CD8-positive, alpha-beta memory T cell (primary cell): Measurements from ENCODE around the gene BTN2A1. TPM values are rescaled to one million over a fixed set of nuclear protein-coding genes. Genes with fewer than 3 reads are reported as not detected.

Source experiments
- CTCF ChIA-PET: fragments of 350-600 bp; sonication (Branson Sonifier 250); formaldehyde crosslinking; loops from one replicate; lab custom pipeline; 2021; ENCODE audit warnings: antibody characterized with exemption; lab: Charles Lee
- POLR2A ChIA-PET: fragments of 350-600 bp; sonication (Branson Sonifier 250); formaldehyde crosslinking; loops from one replicate; lab custom pipeline; 2021; ENCODE audit warnings: antibody characterized with exemption; lab: Charles Lee
- DNase-seq, 5 donors: peaks; one replicate each; pipeline versions ENCODE4 v3.0.0 to v3.0.0-alpha.2; 2020 to 2022; ENCODE audit warnings: mixed read lengths in 1 of 5
- H3K27ac ChIP-seq: one replicate; pipeline ENCODE4 v1.7.0; 2013; ENCODE audit warnings: low read depth, mild to moderate bottlenecking, low read length, moderate library complexity
- H3K27me3 ChIP-seq: 2 replicates; pipeline ENCODE4 v1.7.0; 2013; ENCODE audit warnings: low read length, mild to moderate bottlenecking; ENCODE audit not compliant: insufficient read depth, poor library complexity, severe bottlenecking
- H3K36me3 ChIP-seq: 2 replicates; pipeline ENCODE4 v1.7.0; 2013; ENCODE audit warnings: mild to moderate bottlenecking, low read length, moderate library complexity; ENCODE audit not compliant: insufficient read depth
- H3K4me1 ChIP-seq: 2 replicates; pipeline ENCODE4 v1.7.0; 2013; ENCODE audit warnings: mild to moderate bottlenecking, low read length, moderate library complexity; ENCODE audit not compliant: insufficient read depth
- H3K4me3 ChIP-seq: 2 replicates; pipeline ENCODE4 v1.7.0; 2013; ENCODE audit warnings: mild to moderate bottlenecking, low read length
- H3K9me3 ChIP-seq: 2 replicates; pipeline ENCODE4 v1.7.0; 2013; ENCODE audit warnings: mild to moderate bottlenecking, low read length
- H3K27ac Mint-ChIP-seq, 8 donors: one replicate each; pipeline ENCODE4 v1.8.0; 2020 to 2021; ENCODE audit warnings: mixed read lengths in 8 of 8, mild to moderate bottlenecking in 6 of 8, inconsistent platforms in 3 of 8, moderate library complexity in 3 of 8
- H3K27me3 Mint-ChIP-seq, 2 donors: one replicate each; pipeline ENCODE4 v1.8.0; 2020 to 2021; ENCODE audit warnings: mixed read lengths in 2 of 2, mild to moderate bottlenecking in 1 of 2, moderate library complexity in 1 of 2
- H3K36me3 Mint-ChIP-seq, 3 donors: one replicate each; pipeline ENCODE4 v1.8.0; 2020 to 2021; ENCODE audit warnings: mixed read lengths in 3 of 3, inconsistent platforms in 1 of 3, mild to moderate bottlenecking in 1 of 3
- H3K4me1 Mint-ChIP-seq, 3 donors: one replicate each; pipeline ENCODE4 v1.8.0; 2020 to 2021; ENCODE audit warnings: mixed read lengths in 3 of 3, inconsistent platforms in 1 of 3, mild to moderate bottlenecking in 1 of 3
- H3K4me3 Mint-ChIP-seq, 7 donors: one replicate each; pipeline ENCODE4 v1.8.0; 2020 to 2021; ENCODE audit warnings: mixed read lengths in 7 of 7, mild to moderate bottlenecking in 6 of 7, moderate library complexity in 4 of 7, inconsistent platforms in 2 of 7
- H3K9me3 Mint-ChIP-seq, 5 donors: one replicate each; pipeline ENCODE4 v1.8.0; 2020 to 2022; ENCODE audit warnings: mixed read lengths in 5 of 5, mild to moderate bottlenecking in 3 of 5, moderate library complexity in 2 of 5, inconsistent platforms in 1 of 5
- polyA plus RNA-seq: library from polyadenylated mRNA; unstranded; fragments of 300-500 nt; fragmentation: Illumina TruSeq; gene quantifications from one replicate; pipeline ENCODE4 v1.2.3, GENCODE V29; 2021
- total RNA-seq, 2 experiments: library from RNA; stranded (reverse); gene quantifications; one replicate each; pipeline ENCODE4 v1.2.3, GENCODE V29; 2021

Gene BTN2A1
- total and polyA plus RNA-seq, 3 experiments from 2014 or later: 14.4 to 26.4 (median 24.0) TPM

- H3K4me1 Mint-ChIP-seq: peaks cover 38 to 51% (median 46%) of the 10 kb centered on the region in 3 donors
- Histone ChIP-seq H3K36me3 (no peaks in the 10 kb centered on the region), H3K4me1 (peaks cover 50% of the 10 kb centered on the region), H3K9me3 (no peaks in the 10 kb centered on the region), H3K4me3 (no peak overlapping the region), H3K27ac (peak overlapping the region; percentile 33), H3K27me3 (no peaks in the 10 kb centered on the region)
- H3K4me3 Mint-ChIP-seq: peak overlapping the region in 2 of 7 donors; percentile 33 to 41
- ChIA-PET CTCF (interaction anchor here (1.5 kb wide), 1 partner anchor 136 kb away, joined by 6 read pairs; no protein-coding TSS in a partner anchor), POLR2A (no interaction called here)
- H3K27ac Mint-ChIP-seq: peak overlapping the region in 7 of 8 donors; percentile 5 to 91 (median 61)
- no peaks in the 10 kb centered on the region for H3K27me3 Mint-ChIP-seq
- H3K9me3 Mint-ChIP-seq: no peaks in the 10 kb centered on the region
- DNase-seq: no peak
- peaks cover 0 to 7% (median 2%) of the 10 kb centered on the region in 3 donors for H3K36me3 Mint-ChIP-seq
These were observed 19.7 kb downstream of the BTN2A1 start for GRCh38 chr6:26477426-26477825.

- H3K27ac ChIP-seq: peak overlapping the region; percentile 33
- peaks cover 41% of the 10 kb centered on the region for H3K4me1 ChIP-seq
- no peaks in the 10 kb centered on the region for H3K27me3 Mint-ChIP-seq
- peak overlapping the region in 5 of 8 donors; percentile 14 to 71 (median 64) for H3K27ac Mint-ChIP-seq
- H3K4me3 Mint-ChIP-seq: no peak overlapping the region
- CTCF ChIA-PET: interaction anchor here (1.4 kb wide), 1 partner anchor 133 kb away, joined by 4 read pairs; no protein-coding TSS in a partner anchor
- DNase-seq: no peak
- H3K4me3 ChIP-seq: no peak overlapping the region
- H3K9me3 ChIP-seq: no peaks in the 10 kb centered on the region
- peaks cover 29 to 41% (median 37%) of the 10 kb centered on the region in 3 donors for H3K4me1 Mint-ChIP-seq
- no peaks in the 10 kb centered on the region for H3K36me3 ChIP-seq
- no peaks in the 10 kb centered on the region for H3K9me3 Mint-ChIP-seq
- no peaks in the 10 kb centered on the region for H3K27me3 ChIP-seq
- POLR2A ChIA-PET: no interaction called here
- H3K36me3 Mint-ChIP-seq: peaks cover 0 to 7% (median 2%) of the 10 kb centered on the region in 3 donors
These were observed 20.6 kb downstream of the BTN2A1 start for GRCh38 chr6:26478100-26478984.

GRCh38 chr6:26478985-26479278, 21.2 kb downstream of the BTN2A1 start:
- no peak overlapping the region for H3K27ac Mint-ChIP-seq
- no peak for DNase-seq
- no peaks in the 10 kb centered on the region for H3K9me3 ChIP-seq
- peaks cover 39% of the 10 kb centered on the region for H3K4me1 ChIP-seq
- peaks cover 0 to 5% (median 2%) of the 10 kb centered on the region in 3 donors for H3K36me3 Mint-ChIP-seq
- H3K4me1 Mint-ChIP-seq: peaks cover 25 to 38% (median 32%) of the 10 kb centered on the region in 3 donors
- no peak overlapping the region for H3K27ac ChIP-seq
- no peak overlapping the region for H3K4me3 Mint-ChIP-seq
- no peak overlapping the region for H3K4me3 ChIP-seq
- ChIA-PET CTCF (interaction anchor here (1.4 kb wide), 1 partner anchor 134 kb away, joined by 4 read pairs; no protein-coding TSS in a partner anchor), POLR2A (no interaction called here)
- no peaks in the 10 kb centered on the region for H3K36me3 ChIP-seq
- no peaks in the 10 kb centered on the region for H3K27me3 ChIP-seq
- H3K9me3 Mint-ChIP-seq: no peaks in the 10 kb centered on the region
- no peaks in the 10 kb centered on the region for H3K27me3 Mint-ChIP-seq

GRCh38 chr6:26482338-26482737, 24.6 kb downstream of the BTN2A1 start:
- Mint-ChIP-seq H3K4me1 (peaks cover 0 to 8% (median 1%) of the 10 kb centered on the region in 3 donors), H3K4me3 (no peak overlapping the region), H3K27me3 (no peaks in the 10 kb centered on the region), H3K36me3 (peaks cover 0 to 16% (median 2%) of the 10 kb centered on the region in 3 donors), H3K27ac (no peak overlapping the region), H3K9me3 (peaks cover 0 to 9% (median 3%) of the 10 kb centered on the region in 5 donors)
- Histone ChIP-seq H3K9me3 (peaks cover 2% of the 10 kb centered on the region), H3K27ac (no peak overlapping the region), H3K36me3 (no peaks in the 10 kb centered on the region), H3K27me3 (no peaks in the 10 kb centered on the region), H3K4me3 (no peak overlapping the region), H3K4me1 (peaks cover 10% of the 10 kb centered on the region)
- DNase-seq: no peak
- POLR2A ChIA-PET: no interaction called here
- CTCF ChIA-PET: interaction anchor here (1.1 to 1.6 kb wide), 2 partner anchors 21 to 141 kb away, joined by 3 read pairs; no protein-coding TSS in a partner anchor

- peaks cover 6% of the 10 kb centered on the region for H3K9me3 ChIP-seq
These were observed 26.0 kb downstream of the BTN2A1 start for GRCh38 chr6:26483727-26484126.

GRCh38 chr6:26484161-26484560, 26.4 kb downstream of the BTN2A1 start:
- POLR2A ChIA-PET: interaction anchor here (0.7 kb wide), 1 partner anchor 68 kb away, joined by 3 read pairs; no protein-coding TSS in a partner anchor
- Mint-ChIP-seq H3K27me3 (no peaks in the 10 kb centered on the region), H3K4me3 (no peak overlapping the region), H3K27ac (no peak overlapping the region), H3K4me1 (peaks cover 0 to 2% (median 0%) of the 10 kb centered on the region in 3 donors), H3K9me3 (peaks cover 0 to 16% (median 10%) of the 10 kb centered on the region in 5 donors), H3K36me3 (peaks cover 0 to 23% (median 0%) of the 10 kb centered on the region in 3 donors)
- Histone ChIP-seq H3K9me3 (peaks cover 6% of the 10 kb centered on the region), H3K4me1 (no peaks in the 10 kb centered on the region), H3K27ac (no peak overlapping the region), H3K27me3 (no peaks in the 10 kb centered on the region), H3K36me3 (no peaks in the 10 kb centered on the region), H3K4me3 (no peak overlapping the region)
- no peak for DNase-seq
- CTCF ChIA-PET: interaction anchor here (1.2 kb wide), 1 partner anchor 81 kb away, joined by 3 read pairs; no protein-coding TSS in a partner anchor

More at GRCh38 chr6:26483727-26484126, 26.0 kb downstream of the BTN2A1 start:
- Histone ChIP-seq H3K36me3 (no peaks in the 10 kb centered on the region), H3K27ac (no peak overlapping the region), H3K4me1 (no peaks in the 10 kb centered on the region), H3K27me3 (no peaks in the 10 kb centered on the region), H3K4me3 (no peak overlapping the region)
- POLR2A ChIA-PET: no interaction called here
- no peak overlapping the region for H3K27ac Mint-ChIP-seq
- H3K27me3 Mint-ChIP-seq: no peaks in the 10 kb centered on the region
- peaks cover 0 to 16% (median 10%) of the 10 kb centered on the region in 5 donors for H3K9me3 Mint-ChIP-seq
- H3K4me1 Mint-ChIP-seq: peaks cover 0 to 2% (median 0%) of the 10 kb centered on the region in 3 donors
- no peak for DNase-seq
- CTCF ChIA-PET: no interaction called here
- no peak overlapping the region for H3K4me3 Mint-ChIP-seq
- H3K36me3 Mint-ChIP-seq: peaks cover 0 to 23% (median 0%) of the 10 kb centered on the region in 3 donors

GRCh38 chr6:26485112-26485780, 27.5 kb downstream of the BTN2A1 start:
- H3K9me3 Mint-ChIP-seq: peaks cover 0 to 16% (median 10%) of the 10 kb centered on the region in 5 donors
- CTCF ChIA-PET: interaction anchor here (0.6 to 1.2 kb wide), 2 partner anchors 16 to 80 kb away, joined by 3 read pairs; no protein-coding TSS in a partner anchor
- no peaks in the 10 kb centered on the region for H3K27me3 Mint-ChIP-seq
- Histone ChIP-seq H3K9me3 (peaks cover 6% of the 10 kb centered on the region), H3K4me3 (no peak overlapping the region), H3K4me1 (no peaks in the 10 kb centered on the region), H3K27ac (no peak overlapping the region), H3K27me3 (no peaks in the 10 kb centered on the region), H3K36me3 (no peaks in the 10 kb centered on the region)
- H3K4me1 Mint-ChIP-seq: peaks cover 0 to 2% (median 0%) of the 10 kb centered on the region in 3 donors
- POLR2A ChIA-PET: interaction anchor here (0.6 to 0.7 kb wide), 2 partner anchors 41 to 67 kb away, joined by 3 to 4 read pairs; no protein-coding TSS in a partner anchor
- no peak for DNase-seq
- H3K4me3 Mint-ChIP-seq: no peak overlapping the region
- H3K27ac Mint-ChIP-seq: peak overlapping the region in 1 of 8 donors; percentile 56
- H3K36me3 Mint-ChIP-seq: peaks cover 0 to 23% (median 0%) of the 10 kb centered on the region in 3 donors
